Measurements from ENCODE around the gene PHKG2. TPM values are rescaled to one million over a fixed set of nuclear protein-coding genes. Genes with fewer than 3 reads are reported as not detected.

The PHKG2 gene
- total and polyA plus RNA-seq, 9 donors, result 13.1 to 41.6 (median 20.6) TPM

GRCh38 chr16:30721606-30722005, 26.6 kb upstream of the PHKG2 start:
- Histone ChIP-seq H3K27me3 (no peaks in the 10 kb centered on the region), H3K4me3 (no peak overlapping the region), H3K27ac (no peak overlapping the region), H3K9me3 (no peaks in the 10 kb centered on the region), H3K36me3 (peaks cover 2% of the 10 kb centered on the region), H3K4me1 (ENCODE audit: insufficient read depth) (no peaks in the 10 kb centered on the region)
- TF ChIP-seq CTCF (IDR thresholded peaks at IDR 0.05) (no peak), EP300 (IDR thresholded peaks at IDR 0.05) (no peak), POLR2A (IDR thresholded peaks at IDR 0.05) (no peak)
- intact Hi-C loops (cut with DNase I), result loop anchor here in 2 of 4 donors (10.0 kb wide), 2 partner anchors 63 to 587 kb away; partner anchors contain the start of gene ZNF629 (in 1 of the 2)
- no peak for DNase-seq
- 94 to 100% (median 98%) methylated on average over 1 of the region's 1 CpG for WGBS, 3 donors

- no peak for DNase-seq
- Histone ChIP-seq H3K9me3 (no peaks in the 10 kb centered on the region), H3K4me1 (ENCODE audit: insufficient read depth) (no peaks in the 10 kb centered on the region), H3K36me3 (peaks cover 2% of the 10 kb centered on the region), H3K27ac (no peak overlapping the region), H3K27me3 (no peaks in the 10 kb centered on the region), H3K4me3 (no peak overlapping the region)
- WGBS, 3 donors, result 68 to 78% (median 77%) methylated on average over 6 of the region's 6 CpGs
- TF ChIP-seq CTCF (IDR thresholded peaks at IDR 0.05) (no peak), EP300 (IDR thresholded peaks at IDR 0.05) (no peak), POLR2A (IDR thresholded peaks at IDR 0.05) (no peak)
- intact Hi-C loops (cut with DNase I), result loop anchor here in 2 of 4 donors (10.0 kb wide), 2 partner anchors 62 to 588 kb away; partner anchors contain the start of gene ZNF629 (in 1 of the 2)
Observed at GRCh38 chr16:30722443-30722842, 25.8 kb upstream of the PHKG2 start.

- intact Hi-C loops (cut with DNase I), result loop anchor here in 2 of 4 donors (10.0 kb wide), 2 partner anchors 62 to 588 kb away; partner anchors contain the start of gene ZNF629 (in 1 of the 2)
- Histone ChIP-seq H3K4me1 (ENCODE audit: insufficient read depth) (no peaks in the 10 kb centered on the region), H3K9me3 (no peaks in the 10 kb centered on the region), H3K27me3 (no peaks in the 10 kb centered on the region), H3K27ac (no peak overlapping the region), H3K36me3 (peaks cover 2% of the 10 kb centered on the region), H3K4me3 (no peak overlapping the region)
- no peak for TF ChIP-seq POLR2A (IDR thresholded peaks at IDR 0.05)
- no peak for TF ChIP-seq EP300 (IDR thresholded peaks at IDR 0.05)
- TF ChIP-seq CTCF (IDR thresholded peaks at IDR 0.05), result no peak
- WGBS, 3 donors, result 81 to 83% (median 81%) methylated on average over 10 of the region's 10 CpGs
- DNase-seq, result no peak
Observed at GRCh38 chr16:30722916-30723315, 25.3 kb upstream of the PHKG2 start.

- DNase-seq, result no peak
- 86 to 93% (median 89%) methylated on average over 12 of the region's 12 CpGs for WGBS, 3 donors
- no peak overlapping the region for H3K27ac ChIP-seq
- TF ChIP-seq EP300 (IDR thresholded peaks at IDR 0.05) (no peak), CTCF (IDR thresholded peaks at IDR 0.05) (no peak), POLR2A (IDR thresholded peaks at IDR 0.05) (no peak)
- intact Hi-C loops (cut with DNase I), result loop anchor here in 2 of 4 donors (10.0 kb wide), 2 partner anchors 61 to 589 kb away; partner anchors contain the start of gene ZNF629 (in 1 of the 2)
- H3K9me3 ChIP-seq, result no peaks in the 10 kb centered on the region
- H3K4me3 ChIP-seq, result no peak overlapping the region
- peaks cover 2% of the 10 kb centered on the region for H3K36me3 ChIP-seq
- no peaks in the 10 kb centered on the region for H3K4me1 ChIP-seq (ENCODE audit: insufficient read depth)
- no peaks in the 10 kb centered on the region for H3K27me3 ChIP-seq
Observed at GRCh38 chr16:30723725-30724355, 24.4 kb upstream of the PHKG2 start.

All from ovary (tissue), 9 donors.